Sigmoid colon (tissue), 4 donors: ENCODE data around the gene SELENOF.

Experiments
- CTCF ChIP-seq, 4 experiments: fragments of 450-650 bp in 3 of 4; fragments of 200-600 bp in 1 of 4; IDR thresholded peaks; one replicate each; pipeline ENCODE4 v1.5.1; 2016 to 2019; ENCODE audit warnings: antibody characterized with exemption in 4 of 4, mild to moderate bottlenecking in 3 of 4, moderate library complexity in 2 of 4
- EP300 ChIP-seq, 4 donors: sonication (generic); formaldehyde crosslinking; IDR thresholded peaks; one replicate each; pipeline ENCODE4 v1.6.1; 2017; ENCODE audit warnings: antibody characterized with exemption in 4 of 4
- POLR2A ChIP-seq, 2 donors: fragments of 450-650 bp; IDR thresholded peaks; one replicate each; pipeline ENCODE4 v1.6.1; 2016; ENCODE audit warnings: antibody characterized with exemption in 2 of 2, mild to moderate bottlenecking in 2 of 2, moderate library complexity in 2 of 2
- POLR2AphosphoS5 ChIP-seq, 4 donors: sonication (generic); formaldehyde crosslinking; IDR thresholded peaks; one replicate each; pipeline ENCODE4 v1.6.1; 2017; ENCODE audit warnings: antibody characterized with exemption in 4 of 4

GRCh38 chr1:86865973-86866637 lies 47.8 kb downstream of the SELENOF start:
- TF ChIP-seq CTCF (IDR thresholded peaks at IDR 0.05) (no peak), POLR2AphosphoS5 (IDR thresholded peaks at IDR 0.05) (no peak), POLR2A (IDR thresholded peaks at IDR 0.05) (no peak), EP300 (IDR thresholded peaks at IDR 0.05) (no peak)
